ENCODE data around the gene KCNK5. TPM values are rescaled to one million over a fixed set of nuclear protein-coding genes. Genes with fewer than 3 reads are reported as not detected.
A peak's percentile ranks its signal among the peaks of the same experiment; 100 is the strongest.

Gene KCNK5
- total and polyA plus RNA-seq, 9 of the 15 experiments (the other 6 are each of a cell fraction or from before 2014, with no cell fraction given), result 1.5 to 45.8 (median 25.8) TPM

DNA sequence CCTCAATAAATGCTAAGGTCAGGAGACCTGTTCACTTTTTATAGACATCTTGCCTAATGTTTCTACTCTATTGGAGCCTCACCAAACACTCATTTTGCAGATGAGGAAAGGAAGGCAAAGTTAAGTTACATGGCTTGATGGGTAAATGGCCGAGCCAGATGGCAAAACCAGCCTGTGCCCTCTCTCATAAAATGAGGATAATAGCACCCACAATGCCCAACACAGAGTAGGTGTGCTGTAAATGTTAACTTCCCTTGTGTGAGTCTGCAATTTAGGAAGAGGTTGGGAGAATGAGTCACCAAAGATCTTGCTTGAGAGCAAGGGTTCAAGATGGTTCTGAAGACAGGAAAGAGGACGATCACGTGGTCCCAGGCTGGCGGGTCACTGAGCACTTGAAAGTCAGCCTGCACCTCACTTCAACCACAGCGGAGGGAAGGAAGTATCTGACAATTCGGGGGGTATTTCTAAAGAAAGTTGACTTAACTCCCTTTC is 3.3 kb downstream of the KCNK5 start (continued):
- TF ChIP-seq, protein P1, sequence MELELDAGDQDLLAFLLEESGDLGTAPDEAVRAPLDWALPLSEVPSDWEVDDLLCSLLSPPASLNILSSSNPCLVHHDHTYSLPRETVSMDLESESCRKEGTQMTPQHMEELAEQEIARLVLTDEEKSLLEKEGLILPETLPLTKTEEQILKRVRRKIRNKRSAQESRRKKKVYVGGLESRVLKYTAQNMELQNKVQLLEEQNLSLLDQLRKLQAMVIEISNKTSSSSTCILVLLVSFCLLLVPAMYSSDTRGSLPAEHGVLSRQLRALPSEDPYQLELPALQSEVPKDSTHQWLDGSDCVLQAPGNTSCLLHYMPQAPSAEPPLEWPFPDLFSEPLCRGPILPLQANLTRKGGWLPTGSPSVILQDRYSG (tag; conservative IDR thresholded peaks at IDR 0.05; ENCODE audit: low read depth), result 0 out of 2 replicates have a peak, but pooled peaks have one; percentile 68
- TF ChIP-seq, protein P2, sequence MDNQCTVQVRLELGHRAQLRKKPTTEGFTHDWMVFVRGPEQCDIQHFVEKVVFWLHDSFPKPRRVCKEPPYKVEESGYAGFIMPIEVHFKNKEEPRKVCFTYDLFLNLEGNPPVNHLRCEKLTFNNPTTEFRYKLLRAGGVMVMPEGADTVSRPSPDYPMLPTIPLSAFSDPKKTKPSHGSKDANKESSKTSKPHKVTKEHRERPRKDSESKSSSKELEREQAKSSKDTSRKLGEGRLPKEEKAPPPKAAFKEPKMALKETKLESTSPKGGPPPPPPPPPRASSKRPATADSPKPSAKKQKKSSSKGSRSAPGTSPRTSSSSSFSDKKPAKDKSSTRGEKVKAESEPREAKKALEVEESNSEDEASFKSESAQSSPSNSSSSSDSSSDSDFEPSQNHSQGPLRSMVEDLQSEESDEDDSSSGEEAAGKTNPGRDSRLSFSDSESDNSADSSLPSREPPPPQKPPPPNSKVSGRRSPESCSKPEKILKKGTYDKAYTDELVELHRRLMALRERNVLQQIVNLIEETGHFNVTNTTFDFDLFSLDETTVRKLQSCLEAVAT (IDR thresholded peaks at IDR 0.05), result 0 out of 4 replicates have a peak, but pooled peaks of 1 of the 2 experiments have one; percentile 13
- TF ChIP-seq FOXK2 (conservative IDR thresholded peaks at IDR 0.05 in 1 of 2, IDR thresholded peaks at IDR 0.05 in 1 of 2; ENCODE audit: low read depth in 2 of 2) (0 out of 4 replicates have a peak, but pooled peaks of 1 of the 2 experiments have one; percentile 56), JUND (IDR thresholded peaks at IDR 0.05; ENCODE audit: borderline replicate concordance, low read depth, low read length) (peak; percentile 96), JUND (tag; IDR thresholded peaks at IDR 0.05; ENCODE audit: borderline replicate concordance, low read depth, low read length) (peak; percentile 96), EHMT2 (IDR thresholded peaks at IDR 0.05) (peak; percentile 92), PHF8 (IDR thresholded peaks at IDR 0.05; ENCODE audit: borderline replicate concordance, low read length) (no peak; the same call in 1 of the 2 replicates), YBX1 (IDR thresholded peaks at IDR 0.05) (no peak), MIER1 (IDR thresholded peaks at IDR 0.05; ENCODE audit: low read depth) (peak; percentile 52; the same call in 1 of the 2 replicates), MTA1 (IDR thresholded peaks at IDR 0.05; ENCODE audit: borderline replicate concordance) (peak; percentile 59; the same call in 1 of the 2 replicates), NBN (IDR thresholded peaks at IDR 0.05; ENCODE audit: low read depth) (peak; percentile 65; the same call in 1 of the 2 replicates), FOSL1 (tag; conservative IDR thresholded peaks at IDR 0.05) (peak; percentile 95), MYC (IDR thresholded peaks at IDR 0.05; ENCODE audit: low read depth, low read length) (peak; percentile 64), MYC (CRISPR knock-in tag; IDR thresholded peaks at IDR 0.05; ENCODE audit: borderline replicate concordance, low read depth) (no peak), ZNF717 (CRISPR knock-in tag; IDR thresholded peaks at IDR 0.05) (peak; percentile 34; the same call in 1 of the 2 replicates), HIVEP1 (CRISPR knock-in tag; IDR thresholded peaks at IDR 0.05) (no peak; the same call in 1 of the 2 replicates), FIP1L1 (IDR thresholded peaks at IDR 0.05; ENCODE audit: low read depth, low read length, poor library complexity, severe bottlenecking) (no peak), POLR2AphosphoS5 (IDR thresholded peaks at IDR 0.05; ENCODE audit: control insufficient read depth, insufficient read depth, low read depth, low read length) (peak; percentile 34; the same call in 1 of the 2 replicates), POLR3G (IDR thresholded peaks at IDR 0.05; ENCODE audit: extremely low read depth, insufficient read length, insufficient replicate concordance) (no peak), NFE2 (IDR thresholded peaks at IDR 0.05; ENCODE audit: low read depth) (peak; percentile 88)
- TF ChIP-seq, protein P3, sequence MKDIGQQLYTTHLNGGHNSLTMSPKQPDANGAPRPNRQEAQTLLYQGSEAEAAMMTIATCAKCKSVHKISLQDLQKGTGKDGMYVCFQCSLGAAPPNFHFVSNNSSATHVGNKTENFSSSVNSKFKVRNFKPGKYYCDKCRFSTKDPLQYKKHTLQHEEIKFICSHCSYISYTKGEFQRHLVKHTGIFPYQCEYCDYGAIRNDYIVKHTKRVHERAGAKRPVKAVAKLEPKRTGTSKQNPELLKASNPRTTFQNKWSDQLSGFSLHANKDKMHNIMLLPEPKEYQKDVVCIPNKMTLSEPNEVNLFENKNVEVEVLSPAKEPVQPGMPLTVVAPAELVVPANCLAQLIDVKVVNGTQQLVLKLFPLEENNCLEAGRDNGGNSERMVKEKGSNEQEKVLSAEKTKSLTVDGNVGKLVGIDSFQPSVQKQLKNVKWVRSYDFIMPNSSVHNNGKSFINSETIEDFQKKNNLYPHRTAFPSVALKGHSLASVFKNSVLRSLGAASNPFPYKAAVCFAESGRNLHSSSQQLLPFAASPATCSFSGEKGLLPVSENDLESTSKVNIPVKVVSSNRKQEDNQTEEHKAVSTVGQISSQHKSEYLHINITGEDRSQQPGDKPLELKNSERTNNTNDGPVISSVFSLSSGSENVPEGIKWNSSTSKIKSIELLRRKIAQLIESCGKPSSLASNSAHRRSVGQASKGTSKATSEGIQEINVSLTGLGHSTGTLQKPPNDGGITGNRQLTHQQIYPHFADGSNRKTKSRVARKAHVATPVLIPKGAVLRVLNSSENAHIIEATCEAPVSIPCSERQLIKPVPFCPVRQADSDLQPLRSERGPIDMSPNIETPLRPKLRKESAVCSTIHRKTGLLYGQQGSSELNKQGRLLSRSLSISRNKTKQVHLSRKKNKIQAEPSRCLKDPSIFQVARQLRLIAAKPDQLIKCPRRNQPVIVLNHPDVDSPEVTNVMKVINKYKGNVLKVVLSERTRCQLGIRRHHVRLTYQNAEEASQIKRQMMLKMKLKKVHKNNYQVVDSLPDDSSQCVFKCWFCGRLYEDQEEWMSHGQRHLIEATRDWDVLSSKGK (CRISPR knock-in tag; IDR thresholded peaks at IDR 0.05), result no peak
- TF ChIP-seq, protein P4, sequence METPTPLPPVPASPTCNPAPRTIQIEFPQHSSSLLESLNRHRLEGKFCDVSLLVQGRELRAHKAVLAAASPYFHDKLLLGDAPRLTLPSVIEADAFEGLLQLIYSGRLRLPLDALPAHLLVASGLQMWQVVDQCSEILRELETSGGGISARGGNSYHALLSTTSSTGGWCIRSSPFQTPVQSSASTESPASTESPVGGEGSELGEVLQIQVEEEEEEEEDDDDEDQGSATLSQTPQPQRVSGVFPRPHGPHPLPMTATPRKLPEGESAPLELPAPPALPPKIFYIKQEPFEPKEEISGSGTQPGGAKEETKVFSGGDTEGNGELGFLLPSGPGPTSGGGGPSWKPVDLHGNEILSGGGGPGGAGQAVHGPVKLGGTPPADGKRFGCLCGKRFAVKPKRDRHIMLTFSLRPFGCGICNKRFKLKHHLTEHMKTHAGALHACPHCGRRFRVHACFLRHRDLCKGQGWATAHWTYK (CRISPR knock-in tag; IDR thresholded peaks at IDR 0.05), result peak; percentile 80; the same call in 1 of the 2 replicates
